Sigmoid colon (tissue), 7 donors: Measurements from ENCODE around the gene NRL. TPM values are rescaled to one million over a fixed set of nuclear protein-coding genes. Genes with fewer than 3 reads are reported as not detected.

Source experiments
- DNase-seq: peaks from one replicate; pipeline ENCODE4 v3.0.0-alpha.2; 2019
- H3K27ac ChIP-seq, 4 donors: fragments of 200-600 bp; sonication (generic); one replicate each; pipeline ENCODE4 v1.5.1; 2016 to 2019; ENCODE audit warnings: mild to moderate bottlenecking in 1 of 4
- H3K27me3 ChIP-seq, 3 donors: fragments of 200-600 bp; sonication (generic); one replicate each; pipeline ENCODE4 v1.5.1; 2019; ENCODE audit warnings: mild to moderate bottlenecking in 1 of 3
- H3K36me3 ChIP-seq, 4 donors: fragments of 200-600 bp; sonication (generic); one replicate each; pipeline ENCODE4 v1.5.1; 2016 to 2019
- H3K4me1 ChIP-seq, 4 donors: fragments of 200-600 bp; sonication (generic); one replicate each; pipeline ENCODE4 v1.5.1; 2017 to 2019
- H3K4me3 ChIP-seq, 4 donors: fragments of 200-600 bp; sonication (generic); one replicate each; pipeline ENCODE4 v1.5.1; 2017 to 2019; ENCODE audit warnings: mild to moderate bottlenecking in 2 of 4, moderate library complexity in 1 of 4
- H3K9me3 ChIP-seq, 4 donors: fragments of 200-600 bp in 3 of 4; sonication (generic) in 3 of 4; one replicate each; pipeline versions ENCODE4 v1.5.1 to v1.6.1; 2013 to 2019
- CTCF ChIP-seq, 4 experiments: fragments of 450-650 bp in 3 of 4; fragments of 200-600 bp in 1 of 4; IDR thresholded peaks; one replicate each; pipeline ENCODE4 v1.5.1; 2016 to 2019; ENCODE audit warnings: antibody characterized with exemption in 4 of 4, mild to moderate bottlenecking in 3 of 4, moderate library complexity in 2 of 4
- EP300 ChIP-seq, 4 donors: sonication (generic); formaldehyde crosslinking; IDR thresholded peaks; one replicate each; pipeline ENCODE4 v1.6.1; 2017; ENCODE audit warnings: antibody characterized with exemption in 4 of 4
- POLR2A ChIP-seq, 2 donors: fragments of 450-650 bp; IDR thresholded peaks; one replicate each; pipeline ENCODE4 v1.6.1; 2016; ENCODE audit warnings: antibody characterized with exemption in 2 of 2, mild to moderate bottlenecking in 2 of 2, moderate library complexity in 2 of 2
- POLR2AphosphoS5 ChIP-seq, 4 donors: sonication (generic); formaldehyde crosslinking; IDR thresholded peaks; one replicate each; pipeline ENCODE4 v1.6.1; 2017; ENCODE audit warnings: antibody characterized with exemption in 4 of 4
- WGBS, 2 donors: extraction: QIAGEN DNeasy Blood & Tissue Kit; methylation state at CpG; one replicate each; pipeline ENCODE4 v1.1.7; 2013; 5-methylcytosine and 5-hydroxymethylcytosine counted together
- intact Hi-C: fragments of 100-400 bp; cut with DNase I; formaldehyde crosslinking; loops from one replicate; pipeline ENCODE4 v1.15.1; 2023
- polyA plus RNA-seq, 3 donors: library from polyadenylated mRNA; stranded (reverse); fragments of 200-250 nt; gene quantifications; one replicate each; pipeline ENCODE4 v1.2.3, GENCODE V29; 2013
- total RNA-seq, 4 donors: library from RNA; depleted of rRNA; stranded (reverse); fragments of >200 nt; gene quantifications; one replicate each; pipeline ENCODE4 v1.1.0, GENCODE V29; 2016
- donor health status: healthy with polysubstance abuse.
- donor health status: Bipolar disorder and iron deficiency.
- donor health status: healthy.

NRL gene
- total and polyA plus RNA-seq, 7 donors: 0.71 to 2.9 (median 1.8) TPM

- intact Hi-C loops: loop anchor here (2.0 kb wide), 2 partner anchors 14 to 28 kb away; partner anchors contain the start of genes IPO4, PSME2 and RNF31
- 91 to 96% methylated on average over 4 of the region's 4 CpGs for WGBS, 2 donors
- H3K27ac ChIP-seq: peak overlapping the region; percentile 90 to 97 (median 92)
- peaks cover 46 to 73% (median 53%) of the 10 kb centered on the region in 4 donors for H3K36me3 ChIP-seq
- TF ChIP-seq POLR2A (IDR thresholded peaks at IDR 0.05) (no peak), POLR2AphosphoS5 (IDR thresholded peaks at IDR 0.05) (no peak), CTCF (IDR thresholded peaks at IDR 0.05) (no peak), EP300 (IDR thresholded peaks at IDR 0.05) (no peak)
- no peaks in the 10 kb centered on the region for H3K27me3 ChIP-seq
- no peak for DNase-seq
- peaks cover 0 to 40% (median 28%) of the 10 kb centered on the region in 4 donors for H3K4me1 ChIP-seq
- no peaks in the 10 kb centered on the region for H3K9me3 ChIP-seq
- no peak overlapping the region for H3K4me3 ChIP-seq
These were observed 45.7 kb upstream of the NRL start for GRCh38 chr14:24160499-24160849.

GRCh38 chr14:24159777-24160498 lies 45.2 kb upstream of the NRL start:
- Histone ChIP-seq H3K27ac (peak overlapping the region; percentile 90 to 97 (median 92)), H3K4me1 (peaks cover 0 to 40% (median 28%) of the 10 kb centered on the region in 4 donors), H3K4me3 (no peak overlapping the region), H3K9me3 (no peaks in the 10 kb centered on the region), H3K36me3 (peaks cover 45 to 73% (median 53%) of the 10 kb centered on the region in 4 donors), H3K27me3 (no peaks in the 10 kb centered on the region)
- intact Hi-C loops: loop anchor here (2.0 kb wide), 2 partner anchors 13 to 29 kb away; partner anchors contain the start of genes IPO4, PSME2 and RNF31
- 90 to 92% methylated on average over 11 of the region's 11 CpGs for WGBS, 2 donors
- TF ChIP-seq EP300 (IDR thresholded peaks at IDR 0.05) (no peak), CTCF (IDR thresholded peaks at IDR 0.05) (peak in 1 of 4 experiments; percentile 10)
- no peak for DNase-seq

GRCh38 chr14:24157331-24157730 lies 42.6 kb upstream of the NRL start:
- Histone ChIP-seq H3K4me3 (no peak overlapping the region), H3K27ac (no peak overlapping the region), H3K9me3 (no peaks in the 10 kb centered on the region), H3K36me3 (peaks cover 38 to 70% (median 49%) of the 10 kb centered on the region in 4 donors), H3K27me3 (no peaks in the 10 kb centered on the region), H3K4me1 (peaks cover 0 to 15% (median 14%) of the 10 kb centered on the region in 4 donors)
- no peak for TF ChIP-seq POLR2A (IDR thresholded peaks at IDR 0.05)
- no peak for TF ChIP-seq CTCF (IDR thresholded peaks at IDR 0.05)
- no peak for TF ChIP-seq POLR2AphosphoS5 (IDR thresholded peaks at IDR 0.05)
- TF ChIP-seq EP300 (IDR thresholded peaks at IDR 0.05): no peak
- intact Hi-C loops: no loop called here
- DNase-seq: no peak
- WGBS, 2 donors: 93 to 95% methylated on average over 12 of the region's 12 CpGs

GRCh38 chr14:24156840-24157239 lies 42.1 kb upstream of the NRL start:
- intact Hi-C loops: no loop called here
- Histone ChIP-seq H3K36me3 (peaks cover 43 to 75% (median 51%) of the 10 kb centered on the region in 4 donors), H3K27ac (no peak overlapping the region), H3K9me3 (no peaks in the 10 kb centered on the region), H3K4me1 (peaks cover 0 to 10% (median 9%) of the 10 kb centered on the region in 4 donors), H3K27me3 (no peaks in the 10 kb centered on the region), H3K4me3 (no peak overlapping the region)
- TF ChIP-seq CTCF (IDR thresholded peaks at IDR 0.05) (no peak), POLR2AphosphoS5 (IDR thresholded peaks at IDR 0.05) (no peak), EP300 (IDR thresholded peaks at IDR 0.05) (no peak), POLR2A (IDR thresholded peaks at IDR 0.05) (no peak)
- WGBS, 2 donors: 90 to 95% methylated on average over 1 of the region's 1 CpG
- DNase-seq: no peak
